H1 (cell line): ENCODE measurements around the gene ACTG1. TPM values are rescaled to one million over a fixed set of nuclear protein-coding genes. Genes with fewer than 3 reads are reported as not detected.

ENCODE experiments used
- ASH2L ChIP-seq: fragments of 200-600, 300-600 bp; sonication (generic); IDR thresholded peaks from one replicate; pipeline ENCODE4 v1.7.1; 2017; ENCODE audit warnings: low read length
- CBX8 ChIP-seq: fragments of 300-800, 300-1000 bp; sonication (generic); IDR thresholded peaks from 2 replicates; pipeline ENCODE4 v1.7.1; 2016; ENCODE audit warnings: low read depth, low read length, borderline replicate concordance
- CREB1 ChIP-seq: IDR thresholded peaks from 2 replicates; pipeline ENCODE4 v1.6.1; 2012; ENCODE audit warnings: inconsistent platforms
- EP300 ChIP-seq, 2 experiments: IDR thresholded peaks; 1 replicate in 1 of 2; 2 replicates in 1 of 2; pipeline ENCODE4 v1.6.1; 2011 to 2012; ENCODE audit warnings: low read depth in 2 of 2, low read length in 2 of 2, mild to moderate bottlenecking in 2 of 2, borderline replicate concordance in 1 of 2, inconsistent platforms in 1 of 2, moderate library complexity in 1 of 2
- EZH2 ChIP-seq: fragments of 200-600 bp; sonication (generic); IDR thresholded peaks from 2 replicates; pipeline ENCODE4 v1.7.1; 2012; ENCODE audit warnings: low read depth, mild to moderate bottlenecking, moderate library complexity, low read length, inconsistent platforms; ENCODE audit not compliant: severe bottlenecking
- GTF2F1 ChIP-seq: IDR thresholded peaks from 2 replicates; pipeline ENCODE4 v1.6.1; 2012; ENCODE audit warnings: low read depth, low read length, improper control_type of control experiment, borderline replicate concordance
- HDAC2 ChIP-seq, 2 experiments: fragments of 300-600 bp in 1 of 2; sonication (generic) in 1 of 2; IDR thresholded peaks; 2 replicates each; pipeline ENCODE4 v1.6.1; 2011 to 2012; ENCODE audit warnings: low read depth in 2 of 2, low read length in 2 of 2, mild to moderate bottlenecking in 2 of 2, moderate library complexity in 2 of 2, borderline replicate concordance in 1 of 2, inconsistent platforms in 1 of 2
- JUN ChIP-seq: IDR thresholded peaks from 2 replicates; pipeline ENCODE4 v1.6.1; 2011; ENCODE audit warnings: low read depth, mild to moderate bottlenecking, improper control_type of control experiment, low read length
- KDM1A ChIP-seq: fragments of 200-600, 300-600 bp; sonication (generic); IDR thresholded peaks from 2 replicates; pipeline ENCODE4 v1.7.1; 2016; ENCODE audit warnings: mild to moderate bottlenecking, low read length, borderline replicate concordance
- NRF1 ChIP-seq: IDR thresholded peaks from 2 replicates; pipeline ENCODE4 v1.6.1; 2011; ENCODE audit warnings: mild to moderate bottlenecking, low read depth, low read length, improper control_type of control experiment
- PHF8 ChIP-seq: fragments of 200-600 bp; sonication (generic); conservative IDR thresholded peaks from 2 replicates; pipeline ENCODE4 v1.7.1; 2012; ENCODE audit warnings: low read depth, mild to moderate bottlenecking, inconsistent platforms, low read length, moderate library complexity
- POU5F1 ChIP-seq: IDR thresholded peaks from 2 replicates; pipeline ENCODE4 v1.6.1; 2011; ENCODE audit warnings: low read depth, mild to moderate bottlenecking, low read length, moderate library complexity
- RBBP5 ChIP-seq: IDR thresholded peaks from 2 replicates; pipeline ENCODE4 v1.7.1; 2012; ENCODE audit warnings: low read depth, mild to moderate bottlenecking, inconsistent platforms, low read length, moderate library complexity, borderline replicate concordance
- RNF2 ChIP-seq: fragments of 200-900, 300-1000 bp; sonication (generic); IDR thresholded peaks from 2 replicates; pipeline ENCODE4 v1.7.1; 2016; ENCODE audit warnings: borderline replicate concordance, low read depth, mild to moderate bottlenecking, antibody characterized with exemption, low read length; ENCODE audit not compliant: poor library complexity, severe bottlenecking; ENCODE audit errors: missing control alignments
- SIX5 ChIP-seq: IDR thresholded peaks from 2 replicates; pipeline ENCODE4 v1.6.1; 2011; ENCODE audit warnings: mild to moderate bottlenecking, low read depth, low read length
- SP1 ChIP-seq: IDR thresholded peaks from 2 replicates; pipeline ENCODE4 v1.6.1; 2011; ENCODE audit warnings: low read depth, low read length
- SRF ChIP-seq: IDR thresholded peaks from 2 replicates; pipeline ENCODE4 v1.6.1; 2011; ENCODE audit warnings: mild to moderate bottlenecking, low read depth, low read length, moderate library complexity
- YY1 ChIP-seq: IDR thresholded peaks from 2 replicates; pipeline ENCODE4 v1.6.1; 2011; ENCODE audit warnings: low read depth, mild to moderate bottlenecking, low read length
- polyA plus RNA-seq, 7 experiments: library from polyadenylated mRNA; depleted of rRNA in 3 of 7; stranded (reverse) in 5 of 7; unstranded in 2 of 7; fragments of >200 nt in 5 of 7; fragments of 200-250 nt in 2 of 7; gene quantifications; 1 replicate in 5 of 7; 2 replicates in 1 of 7; 4 replicates in 1 of 7; pipeline versions ENCODE4 v1.2.1 to v1.2.3, GENCODE V29; 2011 to 2013; ENCODE audit warnings: missing spikeins in 2 of 7, mixed read lengths in 2 of 7
- total RNA-seq: library from RNA; stranded (reverse); fragmentation: NEBNext Ultra II Directional; extraction: Animal tissue kit (Norgen Biotek cat#: 25700); gene quantifications from 2 replicates; pipeline ENCODE4 v1.2.1, GENCODE V29; 2021

The ACTG1 gene
- total and polyA plus RNA-seq, 2 of the 8 experiments (the other 6 are each of a cell fraction or from before 2014, with no cell fraction given) = 3,535 to 5,010 TPM

GRCh38 chr17:81512562-81513371, at the start of gene ACTG1 (continued):
- TF ChIP-seq PHF8 (peak; percentile 82), POU5F1 (no peak), YY1 (no peak), SRF (peak; percentile 99), CBX8 (no peak), ASH2L (no peak), RBBP5 (no peak), SP1 (peak; percentile 64; the same call in 1 of the 2 replicates), GTF2F1 (peak; percentile 95), CREB1 (0 out of 2 replicates have a peak, but pooled peaks have one; percentile 10), SIX5 (no peak), KDM1A (no peak), EZH2 (no peak), RNF2 (no peak), HDAC2 (IDR thresholded peaks at IDR 0.05; ENCODE audit: borderline replicate concordance in 1 of 2, low read depth in 2 of 2, low read length in 2 of 2) (peak in 1 of 2 experiments; percentile 86; a peak in 1 of 4 replicates), NRF1 (no peak), EP300 (IDR thresholded peaks at IDR 0.05; ENCODE audit: borderline replicate concordance in 1 of 2, low read depth in 2 of 2, low read length in 2 of 2) (peak in 1 of 2 experiments; percentile 64; a peak in 1 of 3 replicates), JUN (no peak)
- TF ChIP-seq, all 59 proteins: peak for 18
